Measurements from ENCODE around the gene ESR1.
"Not testable (repeated sequence)": the region's sequence is repeated elsewhere in the genome, so short reads cannot be mapped to it uniquely, and the experiment has no call there.

Gene ESR1

DNA sequence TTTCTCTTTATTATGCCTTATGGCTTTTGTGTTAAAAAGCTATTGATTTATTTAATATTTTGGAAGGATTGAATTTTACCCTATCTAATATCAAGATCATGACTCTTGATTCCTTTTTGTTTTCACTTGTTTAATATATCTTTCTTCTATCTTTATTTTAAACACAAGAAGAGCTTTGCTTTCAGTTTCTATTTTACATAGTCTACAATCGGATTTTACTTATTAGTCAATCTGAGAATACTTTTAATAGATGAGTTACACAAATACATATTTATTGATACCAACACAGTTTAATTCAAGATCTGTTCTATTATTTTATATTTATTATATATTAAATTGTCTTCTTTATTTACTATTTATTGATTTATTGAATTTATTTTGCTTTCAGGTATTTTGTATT, 218.8 kb downstream of the ESR1 start:
- Mint-ChIP-seq H3K9me3 (peaks cover 3% of the 10 kb centered on the region), H3K27ac (no peak overlapping the region), H3K36me3 (peaks cover 14% of the 10 kb centered on the region), H3K27me3 (no peaks in the 10 kb centered on the region), H3K4me3 (no peak overlapping the region), H3K4me1 (peaks cover 6% of the 10 kb centered on the region)

DNA sequence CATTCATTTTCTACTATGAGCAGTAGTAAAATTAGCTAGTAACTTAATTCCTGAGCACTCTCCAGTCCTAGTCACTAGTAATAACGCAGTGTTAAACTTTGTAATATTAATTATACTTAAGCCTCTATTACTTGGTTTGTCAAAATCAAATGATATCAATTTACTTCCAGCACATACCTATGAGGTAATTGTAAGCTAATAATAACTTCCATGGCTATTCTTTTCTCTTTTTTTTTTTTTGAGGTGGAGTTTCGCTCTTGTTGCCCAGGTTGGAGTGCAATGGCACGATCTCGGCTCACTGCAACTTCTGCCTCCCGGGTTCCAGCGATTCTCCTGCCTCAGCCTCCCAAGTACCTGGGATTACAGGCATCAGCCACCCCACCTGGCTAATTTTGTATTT, 219.3 kb downstream of the ESR1 start:
- H3K4me3 Mint-ChIP-seq, H3K9me3 Mint-ChIP-seq, H3K27ac Mint-ChIP-seq, H3K27me3 Mint-ChIP-seq, H3K4me1 Mint-ChIP-seq: not testable (repeated sequence)
- peaks cover 12% of the 10 kb centered on the region for H3K36me3 Mint-ChIP-seq

DNA sequence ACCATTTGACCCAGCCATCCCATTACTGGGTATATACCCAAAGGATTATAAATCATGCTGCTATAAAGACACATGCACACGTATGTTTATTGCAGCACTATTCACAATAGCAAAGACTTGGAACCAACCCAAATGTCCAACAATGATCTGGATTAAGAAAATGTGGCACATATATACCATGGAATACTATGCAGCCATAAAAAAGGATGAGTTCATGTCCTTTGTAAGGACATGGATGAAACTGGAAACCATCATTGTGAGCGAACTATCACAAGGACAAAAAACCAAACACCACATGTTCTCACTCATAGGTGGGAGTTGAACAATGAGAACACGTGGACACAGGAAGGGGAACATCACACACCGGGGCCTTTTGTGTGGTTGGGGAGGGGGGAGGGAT, 226.3 kb downstream of the ESR1 start:
- H3K4me1 Mint-ChIP-seq, H3K27ac Mint-ChIP-seq, H3K27me3 Mint-ChIP-seq, H3K36me3 Mint-ChIP-seq, H3K9me3 Mint-ChIP-seq, H3K4me3 Mint-ChIP-seq: not testable (repeated sequence)

DNA sequence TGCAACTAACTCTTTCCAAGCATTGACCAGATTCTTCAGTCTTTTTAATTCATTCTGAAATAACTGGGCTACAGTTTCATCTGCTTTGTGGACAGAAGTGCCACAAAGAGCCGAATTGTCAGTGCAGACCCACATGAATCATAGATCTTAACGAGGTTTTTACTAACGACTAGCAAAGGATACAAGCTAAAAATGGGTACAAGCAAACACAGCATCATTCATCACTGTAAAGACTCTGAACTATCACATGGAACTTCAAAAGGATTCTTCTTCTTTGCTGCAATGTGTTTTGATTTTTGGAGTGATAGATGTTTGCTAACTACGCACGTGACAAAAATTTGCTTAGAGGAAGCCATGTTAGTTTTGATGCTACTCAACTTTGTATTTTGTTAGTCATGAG, 227.1 kb downstream of the ESR1 start:
- H3K4me3 Mint-ChIP-seq, result no peak overlapping the region
- no peaks in the 10 kb centered on the region for H3K4me1 Mint-ChIP-seq
- H3K9me3 Mint-ChIP-seq, result no peaks in the 10 kb centered on the region
- H3K27me3 Mint-ChIP-seq, result no peaks in the 10 kb centered on the region
- H3K36me3 Mint-ChIP-seq, result peaks cover 2% of the 10 kb centered on the region
- no peak overlapping the region for H3K27ac Mint-ChIP-seq

DNA sequence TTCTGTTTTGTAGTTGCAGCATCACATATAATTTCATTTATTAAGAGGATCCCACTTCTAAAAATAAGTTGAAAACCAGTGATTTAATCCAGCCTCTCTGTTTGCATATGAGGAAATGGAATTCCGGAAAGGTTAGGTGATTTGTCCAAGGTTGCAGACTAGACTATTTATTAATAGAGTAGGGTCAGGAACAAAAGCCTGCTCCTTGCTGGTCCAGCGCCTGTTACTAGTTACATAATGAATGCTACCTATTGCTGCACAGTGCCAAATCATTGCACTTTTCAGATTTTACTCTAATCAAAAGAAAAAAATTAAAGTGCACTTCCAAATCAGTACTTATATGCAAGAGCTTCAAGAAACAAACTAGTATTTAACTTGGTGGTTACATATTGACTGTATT, 238.6 kb downstream of the ESR1 start:
- H3K4me1 Mint-ChIP-seq, result no peaks in the 10 kb centered on the region
- no peak overlapping the region for H3K4me3 Mint-ChIP-seq
- no peak overlapping the region for H3K27ac Mint-ChIP-seq
- no peaks in the 10 kb centered on the region for H3K36me3 Mint-ChIP-seq
- no peaks in the 10 kb centered on the region for H3K9me3 Mint-ChIP-seq
- no peaks in the 10 kb centered on the region for H3K27me3 Mint-ChIP-seq

DNA sequence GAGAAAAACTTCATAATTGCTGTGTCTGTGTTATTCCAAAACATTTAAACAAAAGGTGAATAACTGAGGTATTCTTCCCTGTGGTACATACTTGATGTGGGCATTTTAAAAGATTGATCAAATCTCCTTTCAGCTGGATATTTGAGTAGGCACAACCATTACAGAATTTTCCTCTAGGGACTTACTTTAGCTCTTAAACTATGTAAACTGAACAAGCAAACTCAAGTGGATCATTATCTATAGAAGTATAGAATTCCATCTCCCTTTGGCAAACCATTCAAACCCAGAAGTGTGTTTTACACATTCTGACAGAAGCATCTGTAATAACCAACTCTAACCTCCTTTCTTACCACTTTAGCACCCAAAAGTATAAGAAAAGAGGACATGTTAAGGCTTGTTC, 241.4 kb downstream of the ESR1 start:
- Mint-ChIP-seq H3K27ac (no peak overlapping the region), H3K4me1 (no peaks in the 10 kb centered on the region), H3K9me3 (no peaks in the 10 kb centered on the region), H3K27me3 (no peaks in the 10 kb centered on the region), H3K36me3 (no peaks in the 10 kb centered on the region), H3K4me3 (no peak overlapping the region)

DNA sequence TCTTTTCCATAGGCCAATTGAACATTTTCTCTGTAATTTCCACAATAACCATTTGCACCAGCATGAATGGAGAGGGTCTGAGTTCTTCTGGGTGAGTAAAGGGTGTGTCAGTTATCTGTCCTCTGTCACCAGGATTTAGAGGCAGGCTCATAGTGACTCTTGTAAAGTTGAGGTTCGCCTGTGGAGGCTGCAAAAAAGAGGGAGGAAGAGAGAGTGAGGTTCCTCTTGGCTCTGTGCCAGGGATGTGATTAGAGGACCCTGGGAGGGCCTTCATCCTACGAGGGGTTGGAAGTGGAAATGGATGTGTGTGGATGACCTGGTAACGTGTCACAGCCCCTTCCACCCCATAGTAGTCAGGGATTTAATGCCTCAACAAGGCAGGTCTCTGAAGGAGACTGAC, 242.0 kb downstream of the ESR1 start:
- H3K4me1 Mint-ChIP-seq, result no peaks in the 10 kb centered on the region
- H3K9me3 Mint-ChIP-seq, result no peaks in the 10 kb centered on the region
- no peak overlapping the region for H3K27ac Mint-ChIP-seq
- H3K27me3 Mint-ChIP-seq, result no peaks in the 10 kb centered on the region
- H3K36me3 Mint-ChIP-seq, result no peaks in the 10 kb centered on the region
- H3K4me3 Mint-ChIP-seq, result no peak overlapping the region

DNA sequence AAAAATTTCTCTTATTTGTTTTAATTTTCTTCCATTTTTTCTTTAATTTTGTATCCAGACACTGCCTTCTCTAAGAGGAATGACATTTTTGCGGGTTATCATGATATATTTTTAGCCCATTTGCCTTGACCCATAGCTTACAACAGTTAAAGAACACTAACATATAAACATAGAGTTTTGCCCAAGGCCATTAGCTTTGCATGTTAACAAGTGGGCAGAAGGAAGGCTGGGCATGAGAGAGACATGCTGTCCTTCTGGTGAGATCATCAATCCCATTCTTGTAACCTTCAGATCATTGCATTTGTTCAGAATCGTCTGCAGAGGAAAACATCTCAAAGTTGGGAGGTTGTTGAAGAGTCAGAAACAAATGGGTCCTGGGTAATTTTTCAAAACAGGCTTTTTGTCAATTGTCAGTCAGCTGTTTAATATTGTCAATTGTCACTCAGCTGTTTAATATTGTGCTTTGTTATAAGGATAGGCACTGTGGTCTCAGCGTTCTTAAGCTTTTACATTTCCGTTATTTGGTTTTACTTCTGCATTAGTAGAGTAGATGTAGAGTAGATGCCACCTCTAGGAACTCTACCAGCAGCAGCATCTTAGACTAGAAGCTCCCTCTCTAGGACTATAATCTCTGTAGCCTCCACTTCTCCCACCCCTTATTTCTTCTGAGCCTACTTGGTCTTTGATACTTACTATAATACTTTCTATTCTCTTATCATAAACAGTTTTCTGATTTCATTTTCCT, 243.1 kb downstream of the ESR1 start:
- Mint-ChIP-seq H3K4me1 (no peaks in the 10 kb centered on the region), H3K36me3 (no peaks in the 10 kb centered on the region), H3K9me3 (no peaks in the 10 kb centered on the region), H3K4me3 (no peak overlapping the region), H3K27me3 (no peaks in the 10 kb centered on the region), H3K27ac (no peak overlapping the region)

DNA sequence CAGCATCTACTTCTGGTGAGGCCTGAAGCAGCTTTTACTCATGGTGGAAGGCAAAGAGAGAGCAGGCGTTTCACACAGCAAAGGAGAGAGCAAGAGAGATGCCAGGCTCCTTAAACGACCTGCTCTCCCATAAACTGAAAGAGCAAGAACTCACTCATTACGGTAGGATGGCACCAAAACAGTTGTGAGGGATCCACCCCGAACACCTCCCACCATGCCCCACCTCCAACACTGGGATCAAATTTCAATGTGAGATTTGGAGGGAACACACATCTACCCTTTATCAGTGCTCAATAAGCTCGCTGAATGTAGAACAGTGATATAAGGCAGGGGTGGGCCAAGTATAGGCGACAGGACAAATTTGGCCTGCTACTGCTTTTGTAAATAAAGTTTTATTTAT, 244.6 kb downstream of the ESR1 start:
- no peaks in the 10 kb centered on the region for H3K4me1 Mint-ChIP-seq
- no peaks in the 10 kb centered on the region for H3K27me3 Mint-ChIP-seq
- no peak overlapping the region for H3K27ac Mint-ChIP-seq
- no peaks in the 10 kb centered on the region for H3K36me3 Mint-ChIP-seq
- H3K9me3 Mint-ChIP-seq, result no peaks in the 10 kb centered on the region
- H3K4me3 Mint-ChIP-seq, result no peak overlapping the region

DNA sequence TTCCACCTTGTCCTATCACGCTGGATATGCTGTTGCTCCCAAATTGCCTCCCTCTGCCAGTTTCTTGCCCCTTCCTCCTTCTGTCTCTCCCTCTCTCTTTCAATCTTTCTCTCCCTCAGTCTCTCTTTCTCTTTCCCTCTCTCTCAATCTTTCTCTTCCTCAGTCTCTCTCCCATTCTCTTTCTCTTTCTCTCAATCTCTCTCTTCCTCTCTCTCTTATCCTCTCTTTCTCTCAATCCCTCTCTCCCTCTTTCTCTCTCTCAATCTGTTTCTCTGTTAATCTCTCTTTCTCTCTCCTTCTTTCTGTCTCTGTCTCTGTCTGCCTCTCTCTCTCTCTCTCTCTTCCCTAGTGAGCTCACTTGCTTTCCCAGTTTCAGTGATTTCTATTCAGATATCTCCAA, 245.8 kb downstream of the ESR1 start:
- no peaks in the 10 kb centered on the region for H3K9me3 Mint-ChIP-seq
- no peaks in the 10 kb centered on the region for H3K36me3 Mint-ChIP-seq
- H3K27ac Mint-ChIP-seq, result no peak overlapping the region
- no peak overlapping the region for H3K4me3 Mint-ChIP-seq
- no peaks in the 10 kb centered on the region for H3K4me1 Mint-ChIP-seq
- H3K27me3 Mint-ChIP-seq, result no peaks in the 10 kb centered on the region

DNA sequence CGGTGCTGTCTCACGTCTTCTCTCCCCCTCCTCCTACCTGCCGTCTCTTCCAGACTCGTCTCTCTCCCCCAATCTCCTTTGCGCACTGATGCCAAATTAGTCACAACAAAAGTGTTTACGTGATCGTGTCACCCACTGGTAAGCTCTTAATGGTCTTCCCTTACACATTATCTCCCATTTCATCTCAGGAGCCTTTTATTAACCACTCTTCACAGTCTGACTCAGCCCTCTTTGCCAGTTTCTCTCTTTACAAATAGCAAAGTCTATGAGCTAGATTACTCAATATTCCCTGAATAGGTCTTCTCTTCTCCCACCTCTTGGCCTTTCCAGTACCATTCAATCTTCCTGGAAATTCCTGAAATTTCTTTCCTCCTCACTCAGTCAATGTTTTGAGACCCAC, 247.0 kb downstream of the ESR1 start:
- Mint-ChIP-seq H3K4me1 (no peaks in the 10 kb centered on the region), H3K36me3 (no peaks in the 10 kb centered on the region), H3K27ac (no peak overlapping the region), H3K27me3 (no peaks in the 10 kb centered on the region), H3K4me3 (no peak overlapping the region), H3K9me3 (no peaks in the 10 kb centered on the region)

DNA sequence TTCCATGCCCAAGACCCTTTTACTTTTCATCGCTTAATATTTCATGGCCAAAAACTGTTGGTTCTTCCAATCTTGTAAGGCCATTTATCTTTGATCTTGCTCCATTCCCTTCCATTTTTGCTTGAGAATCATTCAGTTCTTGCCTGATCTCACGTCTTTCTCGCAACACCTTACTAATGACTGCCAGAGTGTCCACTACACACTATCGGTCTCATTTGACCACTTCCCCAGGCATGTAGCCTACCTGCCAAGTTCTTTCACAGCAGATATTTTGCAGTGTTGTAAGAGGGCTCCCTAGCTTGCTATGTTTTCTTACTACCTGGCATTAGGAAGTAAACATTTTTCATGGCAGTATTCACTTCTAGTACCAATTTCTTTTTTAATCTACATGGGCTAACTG, 248.0 kb downstream of the ESR1 start:
- H3K36me3 Mint-ChIP-seq, result no peaks in the 10 kb centered on the region
- no peak overlapping the region for H3K27ac Mint-ChIP-seq
- H3K9me3 Mint-ChIP-seq, result peaks cover 4% of the 10 kb centered on the region
- no peaks in the 10 kb centered on the region for H3K4me1 Mint-ChIP-seq
- no peaks in the 10 kb centered on the region for H3K27me3 Mint-ChIP-seq
- no peak overlapping the region for H3K4me3 Mint-ChIP-seq

DNA sequence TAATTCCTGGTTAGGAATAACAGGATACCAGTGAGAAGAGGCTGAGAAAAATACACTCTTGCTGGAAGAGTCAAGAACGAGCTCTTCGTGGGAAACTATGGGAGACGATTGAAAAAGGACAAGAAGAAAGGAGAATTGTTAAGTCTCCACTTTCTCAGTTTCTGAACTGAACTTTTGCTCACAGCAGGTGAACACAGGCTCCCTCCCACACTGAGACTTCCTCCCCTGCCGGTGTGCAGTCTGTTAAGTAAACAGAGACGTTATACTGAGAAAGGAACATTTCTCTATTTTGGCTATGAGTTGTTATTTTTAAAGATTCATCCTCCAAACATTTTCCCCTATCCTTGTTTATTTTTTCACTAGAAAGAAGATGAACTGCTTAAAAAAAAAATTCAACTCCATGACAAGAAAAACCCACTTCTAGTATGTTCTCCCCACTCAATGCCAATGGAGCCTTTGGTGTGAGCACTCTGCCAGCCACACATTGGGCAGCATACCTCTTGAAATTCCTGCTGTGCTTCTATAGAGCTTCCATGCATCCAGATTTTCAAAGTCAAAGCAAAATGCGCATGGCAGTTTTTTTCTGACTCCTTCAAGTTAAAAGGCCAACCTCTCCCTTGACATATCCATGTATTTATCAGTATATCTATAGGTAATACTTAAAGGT, 250.5 kb downstream of the ESR1 start:
- H3K4me3 Mint-ChIP-seq, result no peak overlapping the region
- H3K4me1 Mint-ChIP-seq, result peaks cover 4% of the 10 kb centered on the region
- H3K27me3 Mint-ChIP-seq, result no peaks in the 10 kb centered on the region
- H3K36me3 Mint-ChIP-seq, result peaks cover 1% of the 10 kb centered on the region
- no peak overlapping the region for H3K27ac Mint-ChIP-seq
- peaks cover 4% of the 10 kb centered on the region for H3K9me3 Mint-ChIP-seq

DNA sequence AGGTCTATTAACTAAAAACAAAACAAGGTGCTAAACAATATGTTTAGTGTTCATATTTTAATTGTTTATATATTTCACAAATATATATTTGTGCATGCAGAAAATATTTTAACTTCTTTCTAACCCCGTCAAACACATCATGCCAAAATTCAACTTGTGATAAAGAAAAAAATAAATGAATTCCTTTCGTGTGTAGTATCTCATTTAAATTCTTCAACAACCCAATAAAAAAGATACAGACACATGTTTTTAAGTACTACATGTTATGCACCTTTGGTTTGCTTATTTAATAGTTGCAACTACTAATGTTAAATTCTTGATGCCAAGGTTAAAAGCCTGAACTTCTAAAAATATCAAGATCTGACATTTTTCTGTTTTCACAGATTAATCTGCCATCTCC, 252.4 kb downstream of the ESR1 start:
- Mint-ChIP-seq H3K4me1 (peaks cover 4% of the 10 kb centered on the region), H3K4me3 (no peak overlapping the region), H3K36me3 (peaks cover 4% of the 10 kb centered on the region), H3K27me3 (no peaks in the 10 kb centered on the region), H3K27ac (no peak overlapping the region), H3K9me3 (peaks cover 4% of the 10 kb centered on the region)

DNA sequence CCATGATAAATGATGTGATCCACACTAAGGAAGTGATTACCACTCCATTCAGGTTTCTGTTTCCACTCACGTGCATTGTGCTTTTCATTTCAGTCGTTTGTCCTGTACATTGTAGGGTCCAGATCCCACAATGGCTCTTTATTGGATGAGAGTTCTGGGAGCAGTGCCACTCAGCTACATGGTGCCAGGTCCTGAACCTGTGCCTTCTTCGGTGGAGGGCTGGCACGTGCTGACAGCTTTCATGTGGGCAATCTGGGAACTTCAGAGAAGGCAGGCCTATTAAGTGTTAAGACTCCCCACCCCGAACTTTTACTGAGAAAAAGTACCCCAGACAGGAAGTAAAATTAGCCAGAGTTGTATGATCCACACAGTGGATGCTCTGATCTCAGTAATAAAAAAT, 255.0 kb downstream of the ESR1 start:
- Mint-ChIP-seq H3K9me3 (peaks cover 4% of the 10 kb centered on the region), H3K4me1 (peaks cover 4% of the 10 kb centered on the region), H3K36me3 (peaks cover 4% of the 10 kb centered on the region), H3K27ac (no peak overlapping the region), H3K4me3 (no peak overlapping the region), H3K27me3 (no peaks in the 10 kb centered on the region)

DNA sequence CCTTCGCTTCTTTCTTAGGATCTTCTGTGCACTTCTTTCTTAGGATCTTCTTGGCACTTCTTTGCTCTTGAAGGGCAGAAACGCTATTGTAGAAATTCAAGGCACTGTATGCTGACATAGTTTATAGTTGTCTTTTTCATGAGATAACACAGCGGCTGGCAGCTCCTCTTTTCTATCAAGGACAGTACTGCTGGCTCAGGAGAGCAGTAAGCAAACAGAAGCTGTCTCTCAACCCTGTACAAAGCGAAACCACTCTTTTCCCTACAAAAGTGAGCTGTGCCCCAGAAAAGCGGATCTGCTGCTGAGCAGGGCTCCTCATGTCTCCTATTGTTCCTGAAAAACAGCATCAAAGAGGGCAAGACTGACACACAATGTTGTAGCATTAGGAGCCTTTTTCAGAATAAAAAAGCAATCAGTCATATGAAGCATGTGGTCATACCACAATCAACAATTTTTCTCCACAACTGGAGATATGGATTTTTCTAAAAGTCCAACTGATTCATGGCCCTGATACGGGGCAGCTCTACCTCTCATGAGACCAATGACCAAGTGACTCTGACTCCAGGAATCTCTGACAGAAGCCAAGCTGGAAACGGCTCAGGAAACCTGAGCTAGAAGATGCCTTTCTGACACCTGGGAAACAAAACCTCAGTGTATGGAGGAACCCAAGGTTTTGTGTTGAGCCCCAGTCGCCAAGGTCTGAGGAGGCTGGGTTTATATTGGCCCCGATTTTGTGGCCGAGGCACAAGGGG, 255.9 kb downstream of the ESR1 start:
- Mint-ChIP-seq H3K9me3 (peaks cover 4% of the 10 kb centered on the region), H3K4me3 (no peak overlapping the region), H3K27ac (no peak overlapping the region), H3K4me1 (peaks cover 4% of the 10 kb centered on the region), H3K27me3 (no peaks in the 10 kb centered on the region), H3K36me3 (peaks cover 4% of the 10 kb centered on the region)
